ENCODE results near the gene GCLC. TPM values are rescaled to one million over a fixed set of nuclear protein-coding genes. Genes with fewer than 3 reads are reported as not detected.
A peak's percentile ranks its signal among the peaks of the same experiment; 100 is the strongest.

GCLC gene
- total and polyA plus RNA-seq, 9 of the 15 experiments (the other 6 are each of a cell fraction or from before 2014, with no cell fraction given) = 3.9 to 20.0 (median 9.4) TPM

- TF ChIP-seq ZNF347 (CRISPR knock-in tag; IDR thresholded peaks at IDR 0.05; ENCODE audit: low read depth) = no peak
- no peak for TF ChIP-seq ESRRB (CRISPR knock-in tag; IDR thresholded peaks at IDR 0.05; ENCODE audit: borderline replicate concordance)
- no peak for TF ChIP-seq HNRNPK (IDR thresholded peaks at IDR 0.05; ENCODE audit: low read depth, low read length, poor library complexity, severe bottlenecking)
- TF ChIP-seq DMBX1 (CRISPR knock-in tag; IDR thresholded peaks at IDR 0.05; ENCODE audit: borderline replicate concordance) = 0 out of 2 replicates have a peak, but pooled peaks have one; percentile 46
- TF ChIP-seq ZNF324 (CRISPR knock-in tag; IDR thresholded peaks at IDR 0.05) = no peak
- TF ChIP-seq ESRRA (IDR thresholded peaks at IDR 0.05; ENCODE audit: borderline replicate concordance, low read depth) = peak; percentile 57; the same call in 1 of the 2 replicates
- no peak for TF ChIP-seq PBX2 (CRISPR knock-in tag; IDR thresholded peaks at IDR 0.05; ENCODE audit: low read depth)
- no peak for TF ChIP-seq PBX2 (tag; conservative IDR thresholded peaks at IDR 0.05; ENCODE audit: low read depth)
- TF ChIP-seq POLR3A (IDR thresholded peaks at IDR 0.05; ENCODE audit: borderline replicate concordance, extremely low read depth, insufficient read depth, insufficient read length) = no peak
- no peak for TF ChIP-seq CEBPZ (IDR thresholded peaks at IDR 0.05; ENCODE audit: borderline replicate concordance, low read depth, low read length)
- TF ChIP-seq MED1 (CRISPR knock-in tag; IDR thresholded peaks at IDR 0.05; ENCODE audit: borderline replicate concordance) = no peak
- TF ChIP-seq ZNF512 (tag; IDR thresholded peaks at IDR 0.05) = no peak
- TF ChIP-seq ELF1 (tag; IDR thresholded peaks at IDR 0.05) = peak; percentile 79
- peak; percentile 17; the same call in 1 of the 2 replicates for TF ChIP-seq FOXP4 (CRISPR knock-in tag; IDR thresholded peaks at IDR 0.05; ENCODE audit: borderline replicate concordance)
These were observed at the start of gene GCLC (continued) for GRCh38 chr6:53544470-53545308.

All from K562 (cell line).